ENCODE data around the gene MCMBP.

The MCMBP gene

DNA sequence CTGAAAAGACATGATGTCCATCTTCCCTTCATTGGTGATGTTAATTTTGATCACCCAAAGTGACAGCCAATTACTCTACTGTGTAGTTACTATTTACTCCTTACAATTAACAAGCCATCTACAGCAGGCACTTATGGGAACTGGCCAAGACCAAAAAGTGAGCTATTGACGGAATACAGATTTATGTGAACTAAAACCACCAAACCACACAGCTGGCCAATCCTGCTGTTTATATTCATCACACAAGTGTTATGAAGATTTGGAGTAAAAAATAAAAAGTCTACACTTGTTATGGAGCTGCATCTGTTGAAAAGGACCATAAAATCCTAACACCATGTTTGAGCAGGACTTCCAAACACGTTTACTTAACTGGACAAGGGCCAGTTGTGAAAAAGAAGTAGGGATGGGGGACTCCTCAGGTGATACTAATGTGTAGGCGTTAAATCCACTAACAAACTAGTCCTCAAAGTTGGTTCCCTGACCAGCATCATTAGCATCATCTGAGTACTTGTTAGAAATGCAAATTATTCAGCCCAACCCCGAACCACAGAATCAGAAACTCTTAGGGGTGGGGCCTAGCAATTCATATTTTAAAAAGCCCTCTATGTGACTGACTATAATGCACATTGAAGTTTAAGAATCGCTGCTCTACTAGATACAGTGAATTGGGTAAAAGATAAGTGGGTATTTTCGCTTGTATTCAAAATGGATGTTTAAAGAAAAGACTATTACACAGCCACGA is 11.6 kb downstream of the MCMBP start:
- no peak for DNase-seq (ENCODE audit: low read depth, low spot score)
- TF ChIP-seq, protein P1, sequence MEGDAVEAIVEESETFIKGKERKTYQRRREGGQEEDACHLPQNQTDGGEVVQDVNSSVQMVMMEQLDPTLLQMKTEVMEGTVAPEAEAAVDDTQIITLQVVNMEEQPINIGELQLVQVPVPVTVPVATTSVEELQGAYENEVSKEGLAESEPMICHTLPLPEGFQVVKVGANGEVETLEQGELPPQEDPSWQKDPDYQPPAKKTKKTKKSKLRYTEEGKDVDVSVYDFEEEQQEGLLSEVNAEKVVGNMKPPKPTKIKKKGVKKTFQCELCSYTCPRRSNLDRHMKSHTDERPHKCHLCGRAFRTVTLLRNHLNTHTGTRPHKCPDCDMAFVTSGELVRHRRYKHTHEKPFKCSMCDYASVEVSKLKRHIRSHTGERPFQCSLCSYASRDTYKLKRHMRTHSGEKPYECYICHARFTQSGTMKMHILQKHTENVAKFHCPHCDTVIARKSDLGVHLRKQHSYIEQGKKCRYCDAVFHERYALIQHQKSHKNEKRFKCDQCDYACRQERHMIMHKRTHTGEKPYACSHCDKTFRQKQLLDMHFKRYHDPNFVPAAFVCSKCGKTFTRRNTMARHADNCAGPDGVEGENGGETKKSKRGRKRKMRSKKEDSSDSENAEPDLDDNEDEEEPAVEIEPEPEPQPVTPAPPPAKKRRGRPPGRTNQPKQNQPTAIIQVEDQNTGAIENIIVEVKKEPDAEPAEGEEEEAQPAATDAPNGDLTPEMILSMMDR (IDR thresholded peaks at IDR 0.05; ENCODE audit: low read depth, low read length) = no peak
- in situ Hi-C loops (cut with HindIII; ENCODE audit: low sequenced_read_pairs) = no loop called here
- H3K4me3 ChIP-seq (ENCODE audit: low read depth, low read length) = no peak overlapping the region

DNA sequence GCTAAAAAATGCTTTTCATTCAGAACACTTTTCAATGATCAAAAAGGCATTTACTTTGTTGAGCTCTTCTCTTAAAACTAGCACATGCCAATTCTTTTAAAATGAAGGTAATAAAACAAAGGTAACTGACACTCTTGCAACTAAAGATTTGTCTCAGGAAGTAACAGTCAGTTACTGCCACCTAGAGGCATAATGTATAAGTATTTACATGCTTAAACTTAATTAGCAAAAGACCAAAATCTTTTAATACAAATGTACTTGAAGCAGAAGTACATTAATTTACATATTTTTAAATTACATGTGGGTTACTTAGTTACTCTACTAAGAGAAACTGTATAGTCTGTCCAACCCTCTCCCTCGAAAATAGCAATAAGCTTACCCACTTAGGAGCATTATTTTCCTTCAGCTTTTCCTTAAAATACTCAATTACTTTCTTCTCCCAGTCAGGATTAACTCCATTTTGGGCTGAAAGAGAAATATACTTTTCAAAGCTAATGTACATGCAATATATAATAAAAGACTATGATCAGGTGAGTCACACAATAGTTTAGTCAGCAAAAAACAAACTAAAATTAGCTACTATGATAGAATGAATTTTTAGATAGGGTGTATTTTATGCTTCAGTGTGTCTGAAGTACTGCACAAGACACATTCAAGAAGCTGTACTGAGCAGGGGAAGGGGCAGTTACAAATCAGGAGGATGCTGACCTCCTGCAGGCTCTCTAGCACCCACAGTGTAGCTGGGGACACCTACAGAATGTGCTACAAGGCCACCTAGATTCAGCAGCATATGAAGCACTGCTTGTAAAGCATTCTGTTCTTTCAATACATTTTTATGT is 13.0 kb downstream of the MCMBP start:
- peak; percentile 67 for DNase-seq (ENCODE audit: low read depth, low spot score)
- in situ Hi-C loops (cut with HindIII; ENCODE audit: low sequenced_read_pairs) = no loop called here
- H3K4me3 ChIP-seq (ENCODE audit: low read depth, low read length) = no peak overlapping the region
- TF ChIP-seq, protein P1 (IDR thresholded peaks at IDR 0.05; ENCODE audit: low read depth, low read length) = peak; percentile 47

DNA sequence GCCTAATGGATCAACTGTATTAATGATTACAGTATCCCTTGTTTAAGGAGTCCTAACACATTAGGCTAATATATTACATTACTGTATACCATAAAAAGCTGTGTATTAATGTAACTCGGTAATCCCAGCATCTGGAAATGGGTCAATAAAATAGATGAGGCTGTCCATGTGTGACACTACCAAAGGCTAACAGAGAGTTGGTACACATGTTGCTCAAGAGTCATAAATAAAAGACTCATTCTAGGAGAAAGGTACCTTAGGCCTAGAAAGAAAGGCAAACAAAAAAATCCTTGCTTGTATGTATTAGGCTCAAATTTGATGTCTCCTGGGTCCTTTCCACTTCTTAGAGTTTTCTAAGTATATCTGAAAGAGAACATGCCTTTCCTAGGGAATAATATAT is 14.6 kb downstream of the MCMBP start:
- no peak overlapping the region for H3K4me3 ChIP-seq (ENCODE audit: low read depth, low read length)
- in situ Hi-C loops (cut with HindIII; ENCODE audit: low sequenced_read_pairs) = no loop called here
- TF ChIP-seq, protein P1 (IDR thresholded peaks at IDR 0.05; ENCODE audit: low read depth, low read length) = no peak
- no peak for DNase-seq (ENCODE audit: low read depth, low spot score)

DNA sequence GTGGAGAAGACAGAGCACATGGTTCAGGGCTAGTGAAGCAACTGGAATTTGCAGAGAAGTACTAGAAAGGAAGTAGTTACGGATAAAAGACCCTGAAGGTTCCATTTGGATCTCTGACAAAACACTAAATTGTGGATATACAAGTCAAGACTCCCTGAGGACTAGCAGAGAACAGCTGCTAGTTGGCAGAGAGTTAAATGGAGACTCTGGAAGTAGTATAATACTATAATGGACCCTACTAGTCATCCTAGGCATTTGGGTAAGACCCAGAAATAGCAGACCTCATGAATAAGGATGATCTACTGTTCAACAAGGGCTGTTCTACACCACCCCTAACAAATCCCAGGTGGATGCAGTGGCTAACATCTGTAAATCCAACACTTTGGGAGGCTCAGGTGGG is 19.1 kb downstream of the MCMBP start:
- no peak for DNase-seq (ENCODE audit: low read depth, low spot score)
- no peak overlapping the region for H3K4me3 ChIP-seq (ENCODE audit: low read depth, low read length)
- in situ Hi-C loops (cut with HindIII; ENCODE audit: low sequenced_read_pairs) = no loop called here
- TF ChIP-seq, protein P1 (IDR thresholded peaks at IDR 0.05; ENCODE audit: low read depth, low read length) = no peak

DNA sequence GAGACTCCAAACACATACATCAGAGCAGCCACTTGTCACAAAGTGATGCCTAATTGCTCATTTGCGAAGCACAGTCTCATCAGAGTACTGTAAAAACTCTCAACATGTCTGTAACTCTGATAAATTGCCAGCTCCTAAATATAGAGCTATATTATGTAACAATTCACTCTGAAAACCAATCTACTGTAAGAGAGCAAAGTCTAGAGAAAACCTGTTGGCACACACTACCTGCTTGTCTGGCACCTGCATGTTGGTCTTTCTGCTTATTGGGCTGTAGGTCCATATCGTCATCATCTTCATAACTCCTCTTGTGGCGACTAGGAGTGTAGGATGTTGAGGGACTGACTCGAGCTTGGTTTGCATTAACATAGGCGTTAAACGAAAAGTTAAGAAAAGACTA is 19.8 kb downstream of the MCMBP start:
- TF ChIP-seq, protein P1 (IDR thresholded peaks at IDR 0.05; ENCODE audit: low read depth, low read length) = no peak
- in situ Hi-C loops (cut with HindIII; ENCODE audit: low sequenced_read_pairs) = no loop called here
- no peak for DNase-seq (ENCODE audit: low read depth, low spot score)
- no peak overlapping the region for H3K4me3 ChIP-seq (ENCODE audit: low read depth, low read length)

DNA sequence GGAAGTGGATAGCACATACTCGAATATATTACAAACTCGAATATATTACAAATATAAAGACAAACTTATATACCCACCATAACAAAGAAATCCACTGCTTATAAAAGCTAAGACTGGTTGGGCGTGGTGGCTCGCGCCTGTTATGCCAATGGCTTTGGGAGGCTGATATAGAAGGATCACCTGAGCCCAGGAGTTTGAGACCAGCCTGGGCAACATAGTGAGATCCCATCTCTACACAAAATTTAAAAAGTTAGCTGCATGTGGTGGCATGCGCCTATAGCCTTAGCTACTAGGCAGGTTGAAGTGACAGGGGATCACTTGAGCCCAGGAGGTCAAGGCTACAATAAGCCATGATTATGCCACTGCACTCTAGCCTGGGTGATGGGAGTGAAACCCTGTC is 20.4 kb downstream of the MCMBP start:
- in situ Hi-C loops (cut with HindIII; ENCODE audit: low sequenced_read_pairs) = no loop called here
- no peak overlapping the region for H3K4me3 ChIP-seq (ENCODE audit: low read depth, low read length)
- TF ChIP-seq, protein P1 (IDR thresholded peaks at IDR 0.05; ENCODE audit: low read depth, low read length) = no peak
- no peak for DNase-seq (ENCODE audit: low read depth, low spot score)
